SK-N-SH treated with all-trans-retinoic acid at 6 μM for 48 hours (cell line): Measurements from ENCODE around the gene L1CAM.

ENCODE experiments used
- ARNTL ChIP-seq: fragments of 450-650 bp; formaldehyde crosslinking; IDR thresholded peaks from 2 replicates; pipeline ENCODE4 v1.5.0; 2020; ENCODE audit warnings: low read depth, mild to moderate bottlenecking, moderate library complexity, borderline replicate concordance
- BACH2 ChIP-seq: fragments of 250-450 bp; sonication (Bioruptor Pico); IDR thresholded peaks from 2 replicates; pipeline ENCODE4 v1.9.0; 2021; ENCODE audit warnings: mild to moderate bottlenecking, borderline replicate concordance
- CSDC2 ChIP-seq: fragments of 250-450 bp; sonication (Bioruptor Pico); IDR thresholded peaks from 2 replicates; pipeline ENCODE4 v1.5.0; 2020; ENCODE audit warnings: mild to moderate bottlenecking, moderate library complexity
- ESRRG ChIP-seq: fragments of 250-450 bp; sonication (Bioruptor Pico); IDR thresholded peaks from 2 replicates; pipeline ENCODE4 v1.6.1; 2021; ENCODE audit warnings: mild to moderate bottlenecking
- OSR1 ChIP-seq: fragments of 250-450 bp; sonication (Bioruptor Pico); IDR thresholded peaks from 2 replicates; pipeline ENCODE4 v1.8.0; 2022; ENCODE audit warnings: moderate library complexity, mild to moderate bottlenecking, inconsistent platforms
- PPARA ChIP-seq: fragments of 250-450 bp; sonication (Bioruptor Pico); IDR thresholded peaks from 2 replicates; pipeline ENCODE4 v1.5.0; 2020; ENCODE audit warnings: mild to moderate bottlenecking, borderline replicate concordance
- SNAI2 ChIP-seq: fragments of 250-450 bp; sonication (Bioruptor Pico); IDR thresholded peaks from 2 replicates; pipeline ENCODE4 v1.5.0; 2020; ENCODE audit warnings: mild to moderate bottlenecking, moderate library complexity
- TSHZ2 ChIP-seq: fragments of 250-450 bp; sonication (Bioruptor Pico); IDR thresholded peaks from 2 replicates; pipeline ENCODE4 v1.5.0; 2020; ENCODE audit warnings: mild to moderate bottlenecking, moderate library complexity
- ZFP3 ChIP-seq: fragments of 250-450 bp; sonication (Bioruptor Pico); IDR thresholded peaks from 2 replicates; pipeline ENCODE4 v1.5.0; 2020; ENCODE audit warnings: mild to moderate bottlenecking, moderate library complexity
- ZFP30 ChIP-seq: fragments of 450-650 bp; formaldehyde crosslinking; IDR thresholded peaks from 2 replicates; pipeline ENCODE4 v1.5.0; 2022; ENCODE audit warnings: mild to moderate bottlenecking, moderate library complexity
- ZNF565 ChIP-seq: fragments of 450-650 bp; formaldehyde crosslinking; conservative IDR thresholded peaks from 2 replicates; pipeline ENCODE4 v1.5.0; 2020; ENCODE audit warnings: low read depth, mild to moderate bottlenecking, moderate library complexity
- ZNF70 ChIP-seq: fragments of 450-650 bp; formaldehyde crosslinking; IDR thresholded peaks from 2 replicates; pipeline ENCODE4 v1.5.0; 2020; ENCODE audit warnings: mild to moderate bottlenecking, moderate library complexity
- TF ChIP-seq, protein P1 (sequence below): fragments of 250-450 bp; sonication (Bioruptor Pico); IDR thresholded peaks from 2 replicates; pipeline ENCODE4 v1.8.0; 2020; ENCODE audit warnings: mild to moderate bottlenecking, moderate library complexity, borderline replicate concordance
- TF ChIP-seq, protein P2 (sequence below): fragments of 250-450 bp; sonication (Bioruptor Pico); IDR thresholded peaks from 2 replicates; pipeline ENCODE4 v1.5.1; 2020; ENCODE audit warnings: low read depth, mild to moderate bottlenecking, moderate library complexity

DNA sequence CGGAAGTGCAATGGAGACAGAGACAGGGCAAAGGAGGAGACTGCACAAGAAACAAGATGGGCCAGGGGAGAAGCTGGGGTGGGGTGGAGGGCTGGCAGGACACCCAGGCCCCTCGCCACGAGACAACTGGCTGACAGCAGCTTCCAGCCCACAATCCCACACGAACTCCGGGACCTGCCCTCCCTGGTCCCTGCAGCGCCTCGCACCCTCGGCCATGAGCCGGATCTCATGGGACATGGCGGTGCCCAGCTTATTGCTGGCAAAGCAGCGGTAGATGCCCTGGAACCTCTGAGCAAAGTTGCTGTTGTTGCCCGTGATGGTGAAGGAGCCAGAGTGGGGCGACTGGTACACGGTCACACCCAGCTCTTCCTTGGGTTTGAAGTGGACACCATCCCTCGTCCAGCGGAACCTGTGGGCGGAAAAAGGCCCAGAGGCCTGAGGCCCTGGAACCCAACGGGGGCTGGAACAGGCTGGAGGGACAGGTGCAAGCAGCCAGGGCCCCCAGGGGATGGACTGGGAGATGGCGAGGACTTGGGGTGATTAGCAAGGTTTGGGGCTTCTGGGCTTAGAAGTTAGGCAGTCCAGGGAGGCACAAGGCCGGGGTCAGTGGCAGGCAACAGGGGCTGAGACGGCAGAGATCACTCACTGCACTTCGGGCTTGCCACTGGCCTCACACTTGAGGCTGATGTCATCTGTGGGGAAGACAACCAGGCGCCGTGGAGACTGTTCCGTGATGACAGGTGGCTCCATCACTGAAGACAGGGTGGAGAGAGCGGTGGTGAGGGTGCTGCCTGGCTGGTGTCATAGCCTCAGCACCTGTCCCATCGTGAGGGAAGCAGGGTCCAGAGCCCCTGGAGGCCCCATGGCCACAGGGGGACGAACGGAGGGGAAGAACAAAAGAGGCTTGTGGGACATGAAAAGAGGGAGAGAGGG, 13.8 kb downstream of the L1CAM start:
- TF ChIP-seq, protein P1, sequence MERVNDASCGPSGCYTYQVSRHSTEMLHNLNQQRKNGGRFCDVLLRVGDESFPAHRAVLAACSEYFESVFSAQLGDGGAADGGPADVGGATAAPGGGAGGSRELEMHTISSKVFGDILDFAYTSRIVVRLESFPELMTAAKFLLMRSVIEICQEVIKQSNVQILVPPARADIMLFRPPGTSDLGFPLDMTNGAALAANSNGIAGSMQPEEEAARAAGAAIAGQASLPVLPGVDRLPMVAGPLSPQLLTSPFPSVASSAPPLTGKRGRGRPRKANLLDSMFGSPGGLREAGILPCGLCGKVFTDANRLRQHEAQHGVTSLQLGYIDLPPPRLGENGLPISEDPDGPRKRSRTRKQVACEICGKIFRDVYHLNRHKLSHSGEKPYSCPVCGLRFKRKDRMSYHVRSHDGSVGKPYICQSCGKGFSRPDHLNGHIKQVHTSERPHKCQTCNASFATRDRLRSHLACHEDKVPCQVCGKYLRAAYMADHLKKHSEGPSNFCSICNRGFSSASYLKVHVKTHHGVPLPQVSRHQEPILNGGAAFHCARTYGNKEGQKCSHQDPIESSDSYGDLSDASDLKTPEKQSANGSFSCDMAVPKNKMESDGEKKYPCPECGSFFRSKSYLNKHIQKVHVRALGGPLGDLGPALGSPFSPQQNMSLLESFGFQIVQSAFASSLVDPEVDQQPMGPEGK (CRISPR knock-in tag) = no peak
- TF ChIP-seq CSDC2 (CRISPR knock-in tag) (no peak), ESRRG (no peak), BACH2 (CRISPR knock-in tag) (no peak), TSHZ2 (no peak), PPARA (CRISPR knock-in tag) (no peak), ARNTL (CRISPR knock-in tag) (no peak), OSR1 (CRISPR knock-in tag) (no peak), ZNF70 (CRISPR knock-in tag) (no peak), ZFP3 (no peak), ZNF565 (CRISPR knock-in tag) (no peak), SNAI2 (CRISPR knock-in tag) (no peak), ZFP30 (no peak)
- TF ChIP-seq, protein P2, sequence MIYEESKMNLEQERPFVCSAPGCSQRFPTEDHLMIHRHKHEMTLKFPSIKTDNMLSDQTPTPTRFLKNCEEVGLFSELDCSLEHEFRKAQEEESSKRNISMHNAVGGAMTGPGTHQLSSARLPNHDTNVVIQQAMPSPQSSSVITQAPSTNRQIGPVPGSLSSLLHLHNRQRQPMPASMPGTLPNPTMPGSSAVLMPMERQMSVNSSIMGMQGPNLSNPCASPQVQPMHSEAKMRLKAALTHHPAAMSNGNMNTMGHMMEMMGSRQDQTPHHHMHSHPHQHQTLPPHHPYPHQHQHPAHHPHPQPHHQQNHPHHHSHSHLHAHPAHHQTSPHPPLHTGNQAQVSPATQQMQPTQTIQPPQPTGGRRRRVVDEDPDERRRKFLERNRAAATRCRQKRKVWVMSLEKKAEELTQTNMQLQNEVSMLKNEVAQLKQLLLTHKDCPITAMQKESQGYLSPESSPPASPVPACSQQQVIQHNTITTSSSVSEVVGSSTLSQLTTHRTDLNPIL (CRISPR knock-in tag) = no peak
